PC-9 (cell line): ENCODE measurements around the gene CD7.

ENCODE experiments used
- EZH2 ChIP-seq: fragments of 200-600 bp; sonication (generic); IDR thresholded peaks from 2 replicates; pipeline ENCODE4 v1.8.0; 2017; ENCODE audit warnings: antibody characterized with exemption, low read depth
- TF ChIP-seq, protein P1 (sequence below): fragments of 200-600 bp; sonication (generic); conservative IDR thresholded peaks from 2 replicates; pipeline ENCODE4 v1.6.1; 2017; ENCODE audit warnings: mixed run types, antibody characterized with exemption, mild to moderate bottlenecking, moderate library complexity

DNA sequence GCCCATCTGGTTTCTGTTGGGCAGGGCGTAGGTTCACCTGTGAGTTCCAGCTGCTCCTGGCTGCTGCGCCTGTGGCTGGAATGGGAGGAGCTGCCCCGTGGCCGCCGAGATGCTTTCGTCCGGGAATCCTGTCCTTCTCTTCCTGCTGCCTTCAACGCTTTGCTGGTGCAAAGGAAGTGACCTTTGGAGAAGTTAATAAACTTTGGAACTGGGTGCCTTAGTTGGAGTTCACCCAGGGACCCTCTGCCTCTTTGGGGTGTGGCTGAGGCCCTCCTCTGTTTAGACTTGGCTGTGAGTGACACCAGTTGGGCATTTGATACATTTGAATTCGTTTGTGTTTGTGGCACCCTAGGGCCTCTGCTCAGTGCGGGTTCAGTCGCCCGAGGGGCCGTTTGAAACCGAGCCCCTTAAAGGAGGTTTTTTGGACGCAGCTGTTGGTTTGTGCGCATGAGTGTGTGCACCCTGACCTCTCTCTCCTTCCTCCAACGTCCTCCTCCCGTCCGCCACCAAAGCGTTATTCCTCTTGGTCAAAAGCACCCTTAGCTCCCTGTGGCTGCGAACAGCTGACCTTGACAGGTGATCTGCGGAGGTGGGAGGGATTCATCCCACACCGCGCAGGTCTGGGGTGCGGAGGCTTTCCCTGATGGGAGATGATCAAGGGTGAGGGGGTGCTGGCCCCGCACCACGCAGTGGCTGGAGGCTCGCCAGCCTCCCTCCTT lies 25.1 kb upstream of the CD7 start:
- TF ChIP-seq, protein P1, sequence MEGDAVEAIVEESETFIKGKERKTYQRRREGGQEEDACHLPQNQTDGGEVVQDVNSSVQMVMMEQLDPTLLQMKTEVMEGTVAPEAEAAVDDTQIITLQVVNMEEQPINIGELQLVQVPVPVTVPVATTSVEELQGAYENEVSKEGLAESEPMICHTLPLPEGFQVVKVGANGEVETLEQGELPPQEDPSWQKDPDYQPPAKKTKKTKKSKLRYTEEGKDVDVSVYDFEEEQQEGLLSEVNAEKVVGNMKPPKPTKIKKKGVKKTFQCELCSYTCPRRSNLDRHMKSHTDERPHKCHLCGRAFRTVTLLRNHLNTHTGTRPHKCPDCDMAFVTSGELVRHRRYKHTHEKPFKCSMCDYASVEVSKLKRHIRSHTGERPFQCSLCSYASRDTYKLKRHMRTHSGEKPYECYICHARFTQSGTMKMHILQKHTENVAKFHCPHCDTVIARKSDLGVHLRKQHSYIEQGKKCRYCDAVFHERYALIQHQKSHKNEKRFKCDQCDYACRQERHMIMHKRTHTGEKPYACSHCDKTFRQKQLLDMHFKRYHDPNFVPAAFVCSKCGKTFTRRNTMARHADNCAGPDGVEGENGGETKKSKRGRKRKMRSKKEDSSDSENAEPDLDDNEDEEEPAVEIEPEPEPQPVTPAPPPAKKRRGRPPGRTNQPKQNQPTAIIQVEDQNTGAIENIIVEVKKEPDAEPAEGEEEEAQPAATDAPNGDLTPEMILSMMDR: no peak
- TF ChIP-seq EZH2: no peak
